UCSD-AML1 (cell line): ENCODE data around the gene NEAT1.
A peak's percentile ranks its signal among the peaks of the same experiment; 100 is the strongest.

Experiments
- DNase-seq: peaks from one replicate; lab custom pipeline; 2025; ENCODE audit not compliant: unreplicated experiment; lab: John Stamatoyannopoulos, UW

Gene NEAT1

GRCh38 chr11:65389294-65389980 is 33.2 kb upstream of the NEAT1 start:
- DNase-seq: no peak

GRCh38 chr11:65390099-65390941 is 32.3 kb upstream of the NEAT1 start:
- DNase-seq: no peak

GRCh38 chr11:65390996-65391395 is 31.6 kb upstream of the NEAT1 start:
- DNase-seq: no peak

- DNase-seq: no peak
Measured at GRCh38 chr11:65392186-65392829, 30.3 kb upstream of the NEAT1 start.

- DNase-seq: no peak
Measured at GRCh38 chr11:65392899-65393298, 29.7 kb upstream of the NEAT1 start.

- DNase-seq: no peak
Measured at GRCh38 chr11:65393513-65394079, 29.0 kb upstream of the NEAT1 start.

GRCh38 chr11:65394125-65394536 is 28.5 kb upstream of the NEAT1 start:
- no peak for DNase-seq

GRCh38 chr11:65395961-65396530 is 26.6 kb upstream of the NEAT1 start:
- no peak for DNase-seq

GRCh38 chr11:65396769-65397745 is 25.5 kb upstream of the NEAT1 start:
- no peak for DNase-seq

- no peak for DNase-seq
Measured at GRCh38 chr11:65398362-65398910, 24.2 kb upstream of the NEAT1 start.

GRCh38 chr11:65399249-65399648 is 23.3 kb upstream of the NEAT1 start:
- DNase-seq: no peak

GRCh38 chr11:65399845-65400244 is 22.8 kb upstream of the NEAT1 start:
- no peak for DNase-seq

GRCh38 chr11:65400307-65401072 is 22.1 kb upstream of the NEAT1 start:
- DNase-seq: no peak

- DNase-seq: no peak
Measured at GRCh38 chr11:65401073-65401802, 21.4 kb upstream of the NEAT1 start.

GRCh38 chr11:65401803-65402248 is 20.8 kb upstream of the NEAT1 start:
- DNase-seq: no peak

GRCh38 chr11:65402790-65403189 is 19.8 kb upstream of the NEAT1 start:
- no peak for DNase-seq

GRCh38 chr11:65403607-65404121 is 18.9 kb upstream of the NEAT1 start:
- DNase-seq: peak; percentile 66

GRCh38 chr11:65404210-65404609 is 18.4 kb upstream of the NEAT1 start:
- DNase-seq: no peak
